Sigmoid colon (tissue), 4 donors: ENCODE results near the gene TARP.

Experiments
- CTCF ChIP-seq, 4 experiments: fragments of 450-650 bp in 3 of 4; fragments of 200-600 bp in 1 of 4; IDR thresholded peaks; one replicate each; pipeline ENCODE4 v1.5.1; 2016 to 2019; ENCODE audit warnings: antibody characterized with exemption in 4 of 4, mild to moderate bottlenecking in 3 of 4, moderate library complexity in 2 of 4
- EP300 ChIP-seq, 4 donors: sonication (generic); formaldehyde crosslinking; IDR thresholded peaks; one replicate each; pipeline ENCODE4 v1.6.1; 2017; ENCODE audit warnings: antibody characterized with exemption in 4 of 4
- POLR2A ChIP-seq, 2 donors: fragments of 450-650 bp; IDR thresholded peaks; one replicate each; pipeline ENCODE4 v1.6.1; 2016; ENCODE audit warnings: antibody characterized with exemption in 2 of 2, mild to moderate bottlenecking in 2 of 2, moderate library complexity in 2 of 2
- POLR2AphosphoS5 ChIP-seq, 4 donors: sonication (generic); formaldehyde crosslinking; IDR thresholded peaks; one replicate each; pipeline ENCODE4 v1.6.1; 2017; ENCODE audit warnings: antibody characterized with exemption in 4 of 4

GRCh38 chr7:38316733-38317360 is 43.4 kb upstream of the TARP start:
- TF ChIP-seq CTCF (IDR thresholded peaks at IDR 0.05) (no peak), POLR2AphosphoS5 (IDR thresholded peaks at IDR 0.05) (no peak), POLR2A (IDR thresholded peaks at IDR 0.05) (no peak), EP300 (IDR thresholded peaks at IDR 0.05) (no peak)
